Activated CD4-positive, alpha-beta T cell treated with anti-CD3 and anti-CD28 coated beads, Interleukin-10, Interleukin-2, amounts not matched to agents 100 ng/mL and 50 ng/mL, durations not matched to agents 16 hours and 8 hours (primary cell): ENCODE data around the gene SETD5.

ENCODE experiments used
- DNase-seq: peaks from one replicate; pipeline ENCODE4 v3.0.0-alpha.2; 2020

The SETD5 gene

GRCh38 chr3:9525078-9525477 lies 127.7 kb downstream of the SETD5 start:
- DNase-seq: no peak
